HEK293 (cell line): ENCODE data around the gene OPRM1.

ENCODE experiments used
- CTCF ChIA-PET: fragments of 350-600 bp; formaldehyde crosslinking; extraction: SDS; loops from one replicate; lab custom pipeline; 2021; ENCODE audit warnings: antibody characterized with exemption; lab: Yijun Ruan, JAX
- POLR2A ChIA-PET: fragments of 300-600 bp; formaldehyde crosslinking; extraction: SDS; loops from one replicate; lab custom pipeline; 2020; ENCODE audit warnings: antibody characterized with exemption, inconsistent platforms; lab: Yijun Ruan, JAX
- H3K27ac ChIP-seq: fragments of 200-500 bp; sonication (Bioruptor generic); 2 replicates; pipeline ENCODE4 v1.5.1; 2014; ENCODE audit warnings: low read depth, low read length, control low read depth, inconsistent platforms; ENCODE audit errors: extremely low read depth
- H3K36me3 ChIP-seq, 2 experiments: fragments of 200-500 bp in 1 of 2; sonication (Bioruptor generic) in 1 of 2; 1 replicate in 1 of 2; 2 replicates in 1 of 2; pipeline ENCODE4 v1.5.1; 2014 to 2017; ENCODE audit warnings: inconsistent platforms in 2 of 2, low read length in 2 of 2; ENCODE audit not compliant: control insufficient read depth in 2 of 2, insufficient read depth in 1 of 2
- H3K4me1 ChIP-seq: fragments of 200-500 bp; sonication (Bioruptor generic); 2 replicates; pipeline ENCODE4 v1.5.1; 2014; ENCODE audit warnings: mild to moderate bottlenecking, low read length, inconsistent platforms; ENCODE audit not compliant: control insufficient read depth, insufficient read depth
- H3K4me3 ChIP-seq: 2 replicates; pipeline ENCODE4 v1.5.1; 2011; ENCODE audit warnings: low read depth, mild to moderate bottlenecking, control low read depth, low read length, moderate library complexity
- H3K9me3 ChIP-seq: fragments of 200-500 bp; sonication (Bioruptor generic); 2 replicates; pipeline ENCODE4 v1.5.1; 2014; ENCODE audit warnings: low read depth, low read length, inconsistent platforms; ENCODE audit not compliant: control insufficient read depth, insufficient read depth
- BCL6B ChIP-seq: fragments of 450-650 bp; formaldehyde crosslinking; IDR thresholded peaks from 2 replicates; pipeline ENCODE4 v1.5.1; 2017; ENCODE audit warnings: missing biosample characterization, missing genetic modification characterization
- CTCF ChIP-seq: fragments of 450-650 bp; formaldehyde crosslinking; IDR thresholded peaks from 2 replicates; pipeline ENCODE4 v1.5.1; 2016; ENCODE audit warnings: missing biosample characterization, missing genetic modification characterization
- GLI2 ChIP-seq: fragments of 450-650 bp; formaldehyde crosslinking; IDR thresholded peaks from 2 replicates; pipeline ENCODE4; 2017; ENCODE audit warnings: missing biosample characterization, missing genetic modification characterization, low read depth, borderline replicate concordance
- GLI4 ChIP-seq: fragments of 450-650 bp; formaldehyde crosslinking; IDR thresholded peaks from 2 replicates; pipeline ENCODE4 v1.5.1; 2016; ENCODE audit warnings: missing biosample characterization, missing genetic modification characterization
- GLIS2 ChIP-seq: fragments of 450-650 bp; formaldehyde crosslinking; IDR thresholded peaks from 2 replicates; pipeline ENCODE4 v1.5.1; 2016; ENCODE audit warnings: missing biosample characterization, missing genetic modification characterization
- HOXD13 ChIP-seq: sonication (generic); formaldehyde crosslinking; IDR thresholded peaks from 2 replicates; pipeline ENCODE4 v1.8.0; 2022; ENCODE audit warnings: missing genetic modification reagents, borderline replicate concordance
- IKZF3 ChIP-seq: fragments of 450-650 bp; IDR thresholded peaks from 2 replicates; pipeline ENCODE4 v1.5.0; 2018; ENCODE audit warnings: missing biosample characterization, mild to moderate bottlenecking, missing genetic modification characterization, moderate library complexity
- MEIS1 ChIP-seq: sonication (generic); formaldehyde crosslinking; IDR thresholded peaks from 2 replicates; pipeline ENCODE4 v1.8.1; 2022; ENCODE audit warnings: missing genetic modification reagents, mild to moderate bottlenecking, borderline replicate concordance
- OVOL3 ChIP-seq: fragments of 450-650 bp; formaldehyde crosslinking; IDR thresholded peaks from 2 replicates; pipeline ENCODE4 v1.5.1; 2016; ENCODE audit warnings: missing biosample characterization, missing genetic modification characterization
- PRDM2 ChIP-seq: fragments of 450-650 bp; formaldehyde crosslinking; IDR thresholded peaks from 2 replicates; pipeline ENCODE4 v1.5.1; 2016; ENCODE audit warnings: missing biosample characterization, missing genetic modification characterization, borderline replicate concordance
- PRDM4 ChIP-seq: fragments of 450-650 bp; formaldehyde crosslinking; IDR thresholded peaks from 2 replicates; pipeline ENCODE4 v1.5.1; 2017; ENCODE audit warnings: missing biosample characterization, missing genetic modification characterization
- SALL2 ChIP-seq: fragments of 450-650 bp; formaldehyde crosslinking; IDR thresholded peaks from 2 replicates; pipeline ENCODE4 v1.5.0; 2017; ENCODE audit warnings: missing biosample characterization, mild to moderate bottlenecking, missing genetic modification characterization, borderline replicate concordance
- SP7 ChIP-seq: fragments of 450-650 bp; formaldehyde crosslinking; IDR thresholded peaks from 2 replicates; pipeline ENCODE4 v1.5.1; 2016; ENCODE audit warnings: missing biosample characterization, missing genetic modification characterization
- ZFHX2 ChIP-seq: fragments of 450-650 bp; formaldehyde crosslinking; conservative IDR thresholded peaks from 2 replicates; pipeline ENCODE4 v1.5.1; 2016; ENCODE audit warnings: missing biosample characterization, missing genetic modification characterization
- ZNF133 ChIP-seq: fragments of 450-650 bp; formaldehyde crosslinking; IDR thresholded peaks from 2 replicates; pipeline ENCODE4 v1.5.1; 2016; ENCODE audit warnings: missing biosample characterization, missing genetic modification characterization
- ZNF16 ChIP-seq: fragments of 450-650 bp; formaldehyde crosslinking; IDR thresholded peaks from 2 replicates; pipeline ENCODE4 v1.5.1; 2016; ENCODE audit warnings: low read depth, missing biosample characterization, missing genetic modification characterization
- ZNF169 ChIP-seq: fragments of 450-650 bp; formaldehyde crosslinking; IDR thresholded peaks from 2 replicates; pipeline ENCODE4 v1.5.1; 2016; ENCODE audit warnings: missing biosample characterization, missing genetic modification characterization
- ZNF184 ChIP-seq: fragments of 450-650 bp; IDR thresholded peaks from 2 replicates; pipeline ENCODE4 v1.5.1; 2018; ENCODE audit warnings: missing biosample characterization, mild to moderate bottlenecking, missing genetic modification characterization
- ZNF202 ChIP-seq: fragments of 450-650 bp; formaldehyde crosslinking; IDR thresholded peaks from 2 replicates; pipeline ENCODE4 v1.5.1; 2016; ENCODE audit warnings: missing biosample characterization, missing genetic modification characterization, borderline replicate concordance
- ZNF248 ChIP-seq: fragments of 450-650 bp; formaldehyde crosslinking; IDR thresholded peaks from 2 replicates; pipeline ENCODE4 v1.5.1; 2017; ENCODE audit warnings: missing biosample characterization, missing genetic modification characterization
- ZNF335 ChIP-seq: fragments of 450-650 bp; formaldehyde crosslinking; conservative IDR thresholded peaks from 2 replicates; pipeline ENCODE4 v1.5.1; 2016; ENCODE audit warnings: missing biosample characterization, missing genetic modification characterization
- ZNF416 ChIP-seq: fragments of 450-650 bp; formaldehyde crosslinking; IDR thresholded peaks from 2 replicates; pipeline ENCODE4 v1.5.1; 2016; ENCODE audit warnings: missing biosample characterization, missing genetic modification characterization
- ZNF510 ChIP-seq: fragments of 450-650 bp; formaldehyde crosslinking; IDR thresholded peaks from 2 replicates; pipeline ENCODE4 v1.5.1; 2018; ENCODE audit warnings: mild to moderate bottlenecking, missing genetic modification characterization, missing biosample characterization; ENCODE audit not compliant: insufficient replicate concordance
- ZNF548 ChIP-seq: fragments of 450-650 bp; formaldehyde crosslinking; IDR thresholded peaks from 2 replicates; pipeline ENCODE4 v1.5.1; 2016; ENCODE audit warnings: missing biosample characterization, missing genetic modification characterization
- ZSCAN5A ChIP-seq: fragments of 450-650 bp; formaldehyde crosslinking; IDR thresholded peaks from 2 replicates; pipeline ENCODE4 v1.5.1; 2016; ENCODE audit warnings: missing biosample characterization, missing genetic modification characterization

The OPRM1 gene

GRCh38 chr6:154070041-154070440, 31.0 kb downstream of the OPRM1 start:
- TF ChIP-seq GLIS2 (tag by site-specific recombination): no peak
- TF ChIP-seq PRDM2 (tag by site-specific recombination): no peak
- TF ChIP-seq ZNF16: no peak
- no peak for TF ChIP-seq OVOL3 (tag by site-specific recombination)
- TF ChIP-seq ZNF548 (tag by site-specific recombination): no peak
- TF ChIP-seq CTCF (tag by site-specific recombination): no peak
- TF ChIP-seq IKZF3 (tag by site-specific recombination): no peak
- no peak for TF ChIP-seq SALL2
- TF ChIP-seq ZNF510 (tag by site-specific recombination): no peak
- TF ChIP-seq ZNF248 (tag by site-specific recombination): no peak
- no peak for TF ChIP-seq PRDM4 (tag by site-specific recombination)
- no peak for TF ChIP-seq SP7 (tag by site-specific recombination)
- TF ChIP-seq GLI2 (tag by site-specific recombination): no peak
- no peak for TF ChIP-seq ZNF133
- no peak for TF ChIP-seq ZFHX2 (tag by site-specific recombination)
- TF ChIP-seq, all 188 proteins: peak for 0
- CTCF ChIA-PET: no interaction called here
- Histone ChIP-seq H3K9me3 (no peaks in the 10 kb centered on the region), H3K27ac (no peak overlapping the region), H3K4me1 (no peaks in the 10 kb centered on the region), H3K36me3 (no peaks in the 10 kb centered on the region), H3K4me3 (no peak overlapping the region)
- POLR2A ChIA-PET: no interaction called here

- no peaks in the 10 kb centered on the region for H3K4me1 ChIP-seq
- ChIA-PET CTCF (no interaction called here), POLR2A (no interaction called here)
- H3K9me3 ChIP-seq: no peaks in the 10 kb centered on the region
- H3K27ac ChIP-seq: no peak overlapping the region
- H3K36me3 ChIP-seq: no peaks in the 10 kb centered on the region
- H3K4me3 ChIP-seq: no peak overlapping the region
- TF ChIP-seq ZNF335 (tag by site-specific recombination): no peak
- no peak for TF ChIP-seq HOXD13 (CRISPR knock-in tag)
- TF ChIP-seq BCL6B (tag by site-specific recombination): no peak
- no peak for TF ChIP-seq ZNF202
- TF ChIP-seq ZNF169 (tag by site-specific recombination): no peak
- TF ChIP-seq ZNF184: no peak
- no peak for TF ChIP-seq ZNF416 (tag by site-specific recombination)
- TF ChIP-seq GLI4: no peak
- no peak for TF ChIP-seq ZSCAN5A (tag by site-specific recombination)
- TF ChIP-seq MEIS1 (CRISPR knock-in tag): no peak
These were observed 31.6 kb downstream of the OPRM1 start for GRCh38 chr6:154070657-154071056.
